GM23338 (cell line): ENCODE data around the gene GAPDHS. TPM values are rescaled to one million over a fixed set of nuclear protein-coding genes. Genes with fewer than 3 reads are reported as not detected.
A peak's percentile ranks its signal among the peaks of the same experiment; 100 is the strongest.

Experiments
- ATAC-seq: fragments of 200-7000 bp; cut with Tn5 transposase; 3 replicates; pipeline ENCODE4 v1.9.1; 2020
- DNase-seq: peaks from one replicate; pipeline ENCODE4 v3.0.0-alpha.2; 2015; ENCODE audit warnings: low spot score
- H2AFZ ChIP-seq: fragments of 200-600 bp; sonication (generic); 2 replicates; pipeline ENCODE4 v1.8.0; 2016; ENCODE audit warnings: antibody characterized with exemption, mild to moderate bottlenecking, moderate library complexity
- H3F3A ChIP-seq: fragments of 200-600 bp; sonication (generic); replicated peaks from 2 replicates; pipeline ENCODE4 v1.8.0; 2017; ENCODE audit warnings: antibody characterized with exemption, mixed run types, low read depth
- H3K27ac ChIP-seq: fragments of 200-600 bp; sonication (generic); 2 replicates; pipeline ENCODE4 v1.6.1; 2016; ENCODE audit warnings: low read depth
- H3K27me3 ChIP-seq: fragments of 200-600 bp; sonication (generic); 2 replicates; pipeline ENCODE4 v1.8.0; 2016; ENCODE audit warnings: mild to moderate bottlenecking, mixed run types, moderate library complexity; ENCODE audit not compliant: insufficient read depth
- H3K36me3 ChIP-seq: fragments of 200-600 bp; sonication (generic); 2 replicates; pipeline ENCODE4 v1.8.0; 2016; ENCODE audit warnings: mild to moderate bottlenecking; ENCODE audit not compliant: insufficient read depth
- H3K4me1 ChIP-seq: fragments of 200-600 bp; sonication (generic); 2 replicates; pipeline ENCODE4 v1.8.0; 2016; ENCODE audit warnings: mild to moderate bottlenecking, moderate library complexity; ENCODE audit not compliant: insufficient read depth
- H3K4me2 ChIP-seq: fragments of 200-600 bp; sonication (generic); 2 replicates; pipeline ENCODE4 v1.7.1; 2017; ENCODE audit warnings: mixed run types
- H3K4me3 ChIP-seq: fragments of 200-600 bp; sonication (generic); 2 replicates; pipeline ENCODE4 v1.6.1; 2016; ENCODE audit warnings: mixed run types
- H3K79me2 ChIP-seq: fragments of 200-600 bp; sonication (generic); replicated peaks from 2 replicates; pipeline ENCODE4 v1.8.0; 2017; ENCODE audit warnings: mild to moderate bottlenecking; ENCODE audit not compliant: insufficient read depth
- H3K9me2 ChIP-seq: fragments of 200-600 bp; sonication (generic); 2 replicates; pipeline ENCODE4 v1.8.0; 2017; ENCODE audit not compliant: insufficient read depth
- H4K20me1 ChIP-seq: fragments of 200-600 bp; sonication (generic); replicated peaks from 2 replicates; pipeline ENCODE4 v1.8.0; 2017; ENCODE audit warnings: mild to moderate bottlenecking; ENCODE audit not compliant: insufficient read depth
- H3K27ac Mint-ChIP-seq: 2 replicates; pipeline ENCODE4 v1.8.0; 2020; ENCODE audit warnings: inconsistent platforms, mild to moderate bottlenecking, moderate library complexity, mixed read lengths
- H3K27me3 Mint-ChIP-seq: 3 replicates; pipeline ENCODE4 v1.8.0; 2022; ENCODE audit warnings: low read depth, mild to moderate bottlenecking, moderate library complexity, mixed read lengths, inconsistent platforms; ENCODE audit not compliant: insufficient read depth, poor library complexity
- H3K36me3 Mint-ChIP-seq: 3 replicates; pipeline ENCODE4 v1.8.0; 2021; ENCODE audit warnings: low read depth, mild to moderate bottlenecking, inconsistent platforms, moderate library complexity, mixed read lengths
- H3K4me1 Mint-ChIP-seq: 3 replicates; pipeline ENCODE4 v1.8.0; 2020; ENCODE audit warnings: mild to moderate bottlenecking, inconsistent platforms, mixed read lengths
- H3K4me3 Mint-ChIP-seq: 3 replicates; pipeline ENCODE4 v1.8.0; 2021; ENCODE audit warnings: moderate library complexity, mild to moderate bottlenecking, inconsistent platforms, mixed read lengths
- H3K9me3 Mint-ChIP-seq: 3 replicates; pipeline ENCODE4 v1.8.0; 2020; ENCODE audit warnings: moderate library complexity, mild to moderate bottlenecking, inconsistent platforms, mixed read lengths
- CREB1 ChIP-seq: fragments of 250-450 bp; sonication (Bioruptor Pico); IDR thresholded peaks from 2 replicates; pipeline ENCODE4 v1.5.0; 2020; ENCODE audit warnings: low read depth, mild to moderate bottlenecking, moderate library complexity
- CTCF ChIP-seq, 2 experiments: fragments of 200-600 bp in 1 of 2; sonication (generic) in 1 of 2; conservative IDR thresholded peaks; 2 replicates each; pipeline versions ENCODE4 v1.5.1 to v1.6.1; 2016 to 2017; ENCODE audit warnings: antibody characterized with exemption in 2 of 2, low read depth in 2 of 2, mild to moderate bottlenecking in 2 of 2, moderate library complexity in 1 of 2
- ETS1 ChIP-seq: IDR thresholded peaks from 2 replicates; pipeline ENCODE4 v1.6.1; 2016; ENCODE audit warnings: antibody characterized with exemption
- EZH2 ChIP-seq: fragments of 200-600 bp; sonication (generic); IDR thresholded peaks from one replicate; pipeline ENCODE4 v1.8.0; 2017; ENCODE audit warnings: antibody characterized with exemption, mild to moderate bottlenecking, low read depth; ENCODE audit not compliant: unreplicated experiment
- EZH2phosphoT487 ChIP-seq: fragments of 200-600 bp; sonication (generic); IDR thresholded peaks from one replicate; pipeline ENCODE4 v1.8.1; 2018; ENCODE audit warnings: antibody characterized with exemption; ENCODE audit not compliant: unreplicated experiment
- NANOG ChIP-seq: IDR thresholded peaks from 2 replicates; pipeline ENCODE4 v1.6.1; 2016; ENCODE audit warnings: antibody characterized with exemption, borderline replicate concordance
- POLR2AphosphoS5 ChIP-seq: IDR thresholded peaks from 2 replicates; pipeline ENCODE4 v1.6.1; 2016; ENCODE audit warnings: antibody characterized with exemption, low read depth
- STAT1 ChIP-seq: IDR thresholded peaks from one replicate; pipeline ENCODE4 v1.6.1; 2016; ENCODE audit warnings: antibody characterized with exemption; ENCODE audit not compliant: unreplicated experiment
- polyA plus RNA-seq: library from polyadenylated mRNA; unstranded; fragments of >200 nt; fragmentation: Nextera tagmentation; extraction: Ambion mirVana; gene quantifications from 2 replicates; pipeline ENCODE4 v1.2.1, GENCODE V29; 2016
- total RNA-seq: library from RNA; depleted of rRNA; stranded (reverse); fragments of >200 nt; shearing (Covaris generic); gene quantifications from 2 replicates; pipeline ENCODE4 v1.2.3, GENCODE V29; 2014

Gene GAPDHS
- total and polyA plus RNA-seq, 2 experiments from 2014 or later, result not detected

- peak overlapping the region; percentile 98 for H3K4me2 ChIP-seq
Observed at GRCh38 chr19:35509861-35510625, 23.2 kb upstream of the GAPDHS start.

GRCh38 chr19:35510626-35510964, 22.7 kb upstream of the GAPDHS start:
- peak overlapping the region; percentile 87 for H3K4me3 ChIP-seq
- peak overlapping the region; percentile 91 for H2AFZ ChIP-seq
- TF ChIP-seq CREB1 (no peak), NANOG (no peak), EZH2phosphoT487 (no peak), POLR2AphosphoS5 (no peak), EZH2 (no peak), ETS1 (no peak), CTCF (conservative IDR thresholded peaks at IDR 0.05; ENCODE audit: low read depth in 2 of 2) (no peak), STAT1 (no peak)

More at GRCh38 chr19:35509861-35510625, 23.2 kb upstream of the GAPDHS start:
- peaks cover 2% of the 10 kb centered on the region; the same call in 1 of the 2 replicates for H3K27me3 ChIP-seq
- peak overlapping the region; percentile 43; the same call in 1 of the 2 replicates for H2AFZ ChIP-seq
- ATAC-seq, result peak; percentile 82
- 0 out of 2 replicates have a peak, but pooled peaks cover 3% of the 10 kb centered on the region for H3F3A ChIP-seq
- peak overlapping the region; percentile 87 for H3K4me3 ChIP-seq
- H3K27ac ChIP-seq, result peak overlapping the region; percentile 93
- Mint-ChIP-seq H3K36me3 (peaks cover 40% of the 10 kb centered on the region), H3K4me1 (peaks cover 33% of the 10 kb centered on the region), H3K27ac (peak overlapping the region; percentile 99), H3K27me3 (peaks cover 15% of the 10 kb centered on the region), H3K9me3 (no peaks in the 10 kb centered on the region; the same call in 1 of the 3 replicates), H3K4me3 (peak overlapping the region; percentile 97)
- H3K36me3 ChIP-seq, result peaks cover 25% of the 10 kb centered on the region
- H3K79me2 ChIP-seq, result peaks cover 33% of the 10 kb centered on the region
- TF ChIP-seq POLR2AphosphoS5, result peak; percentile 95
- TF ChIP-seq NANOG, result no peak
- peak; percentile 86 to 97 for TF ChIP-seq CTCF (conservative IDR thresholded peaks at IDR 0.05; ENCODE audit: low read depth in 2 of 2)
- peak; percentile 44; the same call in 1 of the 2 replicates for TF ChIP-seq CREB1
- H4K20me1 ChIP-seq, result peaks cover 6% of the 10 kb centered on the region
- DNase-seq, result peak; percentile 97
- no peaks in the 10 kb centered on the region for H3K9me2 ChIP-seq
- peaks cover 27% of the 10 kb centered on the region for H3K4me1 ChIP-seq

More at GRCh38 chr19:35510626-35510964, 22.7 kb upstream of the GAPDHS start:
- H3K79me2 ChIP-seq, result peaks cover 33% of the 10 kb centered on the region
- H3K27me3 ChIP-seq, result peaks cover 2% of the 10 kb centered on the region; the same call in 1 of the 2 replicates
- ATAC-seq (peak; percentile 3), DNase-seq (no peak)
- peaks cover 35% of the 10 kb centered on the region for H3K36me3 Mint-ChIP-seq
- no peaks in the 10 kb centered on the region; the same call in 1 of the 3 replicates for H3K9me3 Mint-ChIP-seq
- peaks cover 14% of the 10 kb centered on the region for H3K27me3 Mint-ChIP-seq
- H3F3A ChIP-seq, result 0 out of 2 replicates have a peak, but pooled peaks cover 3% of the 10 kb centered on the region
- peak overlapping the region; percentile 79 for H3K4me2 ChIP-seq
- no peak overlapping the region for H3K27ac ChIP-seq
- no peak overlapping the region for H3K27ac Mint-ChIP-seq
- H3K4me1 Mint-ChIP-seq, result peaks cover 33% of the 10 kb centered on the region
- H3K4me1 ChIP-seq, result peaks cover 27% of the 10 kb centered on the region
- H3K36me3 ChIP-seq, result peaks cover 20% of the 10 kb centered on the region
- H3K9me2 ChIP-seq, result no peaks in the 10 kb centered on the region
- peak overlapping the region; percentile 97 for H3K4me3 Mint-ChIP-seq
- peaks cover 5% of the 10 kb centered on the region for H4K20me1 ChIP-seq
